GM12872 (cell line): ENCODE results near the gene TSTD1.

Experiments
- CTCF ChIP-seq: IDR thresholded peaks from 3 replicates; pipeline ENCODE4 v1.5.1; 2011; ENCODE audit warnings: low read depth, mild to moderate bottlenecking, low read length, moderate library complexity; ENCODE audit not compliant: insufficient read depth

TSTD1 gene

GRCh38 chr1:161012420-161012819, 26.3 kb downstream of the TSTD1 start:
- no peak for TF ChIP-seq CTCF

- TF ChIP-seq CTCF: no peak
Measured at GRCh38 chr1:161009602-161010211, 29.1 kb downstream of the TSTD1 start.

- TF ChIP-seq CTCF: no peak
Measured at GRCh38 chr1:161008869-161009510, 29.8 kb downstream of the TSTD1 start.

GRCh38 chr1:161007369-161007768, 31.4 kb downstream of the TSTD1 start:
- TF ChIP-seq CTCF: no peak

- no peak for TF ChIP-seq CTCF
Measured at GRCh38 chr1:161006563-161006962, 32.2 kb downstream of the TSTD1 start.

GRCh38 chr1:161001525-161001924, 37.2 kb downstream of the TSTD1 start:
- no peak for TF ChIP-seq CTCF

- TF ChIP-seq CTCF: no peak
Measured at GRCh38 chr1:161000736-161001480, 37.9 kb downstream of the TSTD1 start.
